Uterus (tissue), 4 donors: Measurements from ENCODE around the gene CPNE7. TPM values are rescaled to one million over a fixed set of nuclear protein-coding genes. Genes with fewer than 3 reads are reported as not detected.

Source experiments
- DNase-seq, 2 donors: peaks; one replicate each; pipeline ENCODE4 v3.0.0-alpha.2; 2019 to 2020
- H3K27ac ChIP-seq, 2 donors: fragments of 200-600 bp; sonication (generic); 1 replicate in 1 of 2; 2 replicates in 1 of 2; pipeline ENCODE4 v1.5.1; 2016 to 2018
- H3K27me3 ChIP-seq, 2 donors: fragments of 200-600 bp; sonication (generic); one replicate each; pipeline ENCODE4 v1.5.1; 2018 to 2019; ENCODE audit warnings: control low read depth in 1 of 2
- H3K36me3 ChIP-seq, 2 donors: fragments of 200-600 bp; sonication (generic); one replicate each; pipeline ENCODE4 v1.5.1; 2019; ENCODE audit warnings: control low read depth in 1 of 2
- H3K4me1 ChIP-seq, 2 donors: fragments of 200-600 bp; sonication (generic); one replicate each; pipeline ENCODE4 v1.5.1; 2018 to 2019; ENCODE audit warnings: control low read depth in 1 of 2
- H3K4me3 ChIP-seq, 2 donors: fragments of 200-600 bp; sonication (generic); 1 replicate in 1 of 2; 2 replicates in 1 of 2; pipeline ENCODE4 v1.5.1; 2018 to 2019; ENCODE audit warnings: mild to moderate bottlenecking in 1 of 2
- H3K9me3 ChIP-seq, 2 donors: fragments of 200-600 bp; sonication (generic); one replicate each; pipeline ENCODE4 v1.5.1; 2019; ENCODE audit warnings: control low read depth in 1 of 2
- POLR2A ChIP-seq, 2 donors: fragments of 450-650 bp; IDR thresholded peaks; one replicate each; pipeline ENCODE4 v1.6.1; 2016; ENCODE audit warnings: antibody characterized with exemption in 2 of 2, mild to moderate bottlenecking in 1 of 2, moderate library complexity in 1 of 2
- intact Hi-C: fragments of 100-400 bp; cut with DNase I; formaldehyde crosslinking; loops from one replicate; pipeline ENCODE4 v1.15.1; 2023; ENCODE audit warnings: low total_unique reads
- total RNA-seq, 4 donors: library from RNA; depleted of rRNA in 3 of 4; stranded (reverse); fragments of >200 nt in 3 of 4; gene quantifications; one replicate each; pipeline versions ENCODE4 v1.1.0 to v1.2.4, GENCODE V29; 2014 to 2023
- TF ChIP-seq, protein P1 (sequence below), 4 experiments: fragments of 200-600 bp in 2 of 4; fragments of 450-650 bp in 2 of 4; sonication (generic) in 2 of 4; IDR thresholded peaks; one replicate each; pipeline ENCODE4 v1.5.1; 2016 to 2019; ENCODE audit warnings: antibody characterized with exemption in 4 of 4, mild to moderate bottlenecking in 2 of 4, moderate library complexity in 1 of 4
- donor health status: DM: yes; HTN: yes; CAD: no.

CPNE7 gene
- total RNA-seq, 4 donors from 2014 or later: 0.14 to 0.85 TPM; not detected in 2

DNA sequence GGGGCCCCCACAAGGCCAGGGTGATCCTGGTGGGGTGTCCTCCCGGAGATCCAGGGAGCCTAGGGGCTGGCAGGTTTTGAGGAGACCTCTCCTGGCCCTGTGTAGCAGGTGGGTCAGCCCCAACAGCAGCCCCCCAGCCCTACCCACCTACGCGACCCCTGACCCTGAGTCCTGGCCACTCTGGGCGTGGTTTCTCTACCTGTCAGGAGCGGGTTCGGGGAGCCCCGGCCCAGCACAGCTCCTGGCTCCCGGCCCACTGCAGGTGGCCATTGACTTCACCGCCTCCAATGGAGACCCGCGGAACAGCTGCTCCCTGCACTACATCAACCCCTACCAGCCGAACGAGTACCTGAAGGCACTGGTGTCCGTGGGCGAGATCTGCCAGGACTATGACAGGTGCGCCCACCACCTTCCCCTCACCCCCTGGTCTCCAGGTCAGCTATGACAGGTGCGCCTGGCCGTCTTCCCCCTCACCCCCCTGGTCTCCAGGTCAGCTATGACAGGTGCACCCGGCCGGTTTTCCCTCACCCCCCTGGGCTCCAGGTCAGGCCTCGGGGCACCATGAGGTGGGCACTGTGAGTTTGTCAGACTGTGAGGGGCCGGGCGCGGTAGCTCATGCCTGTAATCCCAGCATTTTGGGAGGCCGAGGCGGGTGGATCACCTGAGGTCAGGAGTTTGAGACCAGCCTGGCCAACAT is 13.0 kb downstream of the CPNE7 start:
- no peak for DNase-seq
- TF ChIP-seq POLR2A (IDR thresholded peaks at IDR 0.05): no peak
- TF ChIP-seq, protein P1, sequence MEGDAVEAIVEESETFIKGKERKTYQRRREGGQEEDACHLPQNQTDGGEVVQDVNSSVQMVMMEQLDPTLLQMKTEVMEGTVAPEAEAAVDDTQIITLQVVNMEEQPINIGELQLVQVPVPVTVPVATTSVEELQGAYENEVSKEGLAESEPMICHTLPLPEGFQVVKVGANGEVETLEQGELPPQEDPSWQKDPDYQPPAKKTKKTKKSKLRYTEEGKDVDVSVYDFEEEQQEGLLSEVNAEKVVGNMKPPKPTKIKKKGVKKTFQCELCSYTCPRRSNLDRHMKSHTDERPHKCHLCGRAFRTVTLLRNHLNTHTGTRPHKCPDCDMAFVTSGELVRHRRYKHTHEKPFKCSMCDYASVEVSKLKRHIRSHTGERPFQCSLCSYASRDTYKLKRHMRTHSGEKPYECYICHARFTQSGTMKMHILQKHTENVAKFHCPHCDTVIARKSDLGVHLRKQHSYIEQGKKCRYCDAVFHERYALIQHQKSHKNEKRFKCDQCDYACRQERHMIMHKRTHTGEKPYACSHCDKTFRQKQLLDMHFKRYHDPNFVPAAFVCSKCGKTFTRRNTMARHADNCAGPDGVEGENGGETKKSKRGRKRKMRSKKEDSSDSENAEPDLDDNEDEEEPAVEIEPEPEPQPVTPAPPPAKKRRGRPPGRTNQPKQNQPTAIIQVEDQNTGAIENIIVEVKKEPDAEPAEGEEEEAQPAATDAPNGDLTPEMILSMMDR (IDR thresholded peaks at IDR 0.05): no peak
- H3K9me3 ChIP-seq: no peaks in the 10 kb centered on the region
- H3K36me3 ChIP-seq: no peaks in the 10 kb centered on the region
- intact Hi-C loops: no loop called here
- no peaks in the 10 kb centered on the region for H3K27me3 ChIP-seq
- H3K4me1 ChIP-seq: no peaks in the 10 kb centered on the region
- no peak overlapping the region for H3K27ac ChIP-seq
- no peak overlapping the region for H3K4me3 ChIP-seq

DNA sequence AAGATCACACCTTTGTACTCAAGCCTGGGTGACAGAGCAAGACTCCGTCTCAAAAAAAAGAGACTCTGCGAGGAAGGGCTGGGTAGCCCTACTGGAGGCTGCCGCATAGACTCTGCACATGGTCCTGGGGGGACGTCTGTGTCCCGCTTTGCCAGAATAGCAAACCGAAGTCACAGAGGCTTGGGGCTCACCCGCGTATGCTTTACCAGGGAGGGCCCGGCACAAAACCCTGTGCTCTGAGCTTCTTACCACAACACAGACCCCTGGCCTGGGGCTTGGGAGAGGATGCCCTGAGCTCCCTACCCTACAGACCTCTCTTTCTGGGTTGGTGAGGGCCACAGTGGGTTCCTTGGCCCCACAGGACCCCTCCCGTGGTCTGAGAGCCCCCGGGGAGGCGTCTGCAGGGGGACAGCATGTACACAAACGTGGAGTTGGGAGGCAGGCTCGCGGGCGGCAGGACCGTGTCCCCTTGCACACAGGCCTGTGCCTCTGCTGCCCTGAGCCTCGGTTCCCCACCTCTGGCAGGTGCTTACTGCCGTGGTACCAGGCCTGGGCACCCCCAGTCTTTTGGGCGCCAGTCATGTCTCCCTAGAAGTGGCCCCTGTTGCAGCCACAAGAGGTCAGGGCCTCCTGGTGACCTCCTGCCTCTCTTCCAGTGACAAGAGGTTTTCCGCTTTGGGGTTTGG is 13.8 kb downstream of the CPNE7 start:
- H3K27ac ChIP-seq: no peak overlapping the region
- DNase-seq: no peak
- intact Hi-C loops: no loop called here

DNA sequence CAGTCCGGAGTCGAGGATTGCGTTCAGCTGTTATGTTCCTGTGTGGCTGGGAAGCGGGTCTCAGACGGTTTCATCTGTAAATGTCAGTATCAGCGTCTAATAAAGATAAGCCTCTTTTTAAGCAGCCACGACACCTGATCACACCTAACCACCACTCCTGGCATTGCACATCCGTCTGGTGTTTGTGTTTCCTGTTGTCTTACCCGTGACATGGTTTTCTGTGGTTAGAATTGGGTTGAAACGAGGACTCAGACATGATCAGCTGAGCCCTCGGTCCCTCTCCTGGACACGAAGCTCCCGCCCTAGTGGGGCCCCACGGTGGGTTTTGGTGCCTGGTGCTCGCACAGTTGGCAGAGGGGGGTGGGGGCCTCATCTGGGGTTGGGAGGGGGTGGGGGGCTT is 18.3 kb downstream of the CPNE7 start:
- H3K9me3 ChIP-seq: no peaks in the 10 kb centered on the region
- no peak for DNase-seq
- intact Hi-C loops: no loop called here
- H3K27ac ChIP-seq: no peak overlapping the region
- H3K36me3 ChIP-seq: no peaks in the 10 kb centered on the region
- no peaks in the 10 kb centered on the region for H3K27me3 ChIP-seq
- H3K4me3 ChIP-seq: no peak overlapping the region
- H3K4me1 ChIP-seq: no peaks in the 10 kb centered on the region
- TF ChIP-seq, protein P1 (IDR thresholded peaks at IDR 0.05): no peak
- TF ChIP-seq POLR2A (IDR thresholded peaks at IDR 0.05): no peak

More for the DNA sequence above, 13.8 kb downstream of the CPNE7 start:
- Histone ChIP-seq H3K9me3 (no peaks in the 10 kb centered on the region), H3K4me1 (no peaks in the 10 kb centered on the region), H3K4me3 (no peak overlapping the region), H3K27me3 (no peaks in the 10 kb centered on the region), H3K36me3 (no peaks in the 10 kb centered on the region)
- TF ChIP-seq, protein P1 (IDR thresholded peaks at IDR 0.05): no peak
- no peak for TF ChIP-seq POLR2A (IDR thresholded peaks at IDR 0.05)

DNA sequence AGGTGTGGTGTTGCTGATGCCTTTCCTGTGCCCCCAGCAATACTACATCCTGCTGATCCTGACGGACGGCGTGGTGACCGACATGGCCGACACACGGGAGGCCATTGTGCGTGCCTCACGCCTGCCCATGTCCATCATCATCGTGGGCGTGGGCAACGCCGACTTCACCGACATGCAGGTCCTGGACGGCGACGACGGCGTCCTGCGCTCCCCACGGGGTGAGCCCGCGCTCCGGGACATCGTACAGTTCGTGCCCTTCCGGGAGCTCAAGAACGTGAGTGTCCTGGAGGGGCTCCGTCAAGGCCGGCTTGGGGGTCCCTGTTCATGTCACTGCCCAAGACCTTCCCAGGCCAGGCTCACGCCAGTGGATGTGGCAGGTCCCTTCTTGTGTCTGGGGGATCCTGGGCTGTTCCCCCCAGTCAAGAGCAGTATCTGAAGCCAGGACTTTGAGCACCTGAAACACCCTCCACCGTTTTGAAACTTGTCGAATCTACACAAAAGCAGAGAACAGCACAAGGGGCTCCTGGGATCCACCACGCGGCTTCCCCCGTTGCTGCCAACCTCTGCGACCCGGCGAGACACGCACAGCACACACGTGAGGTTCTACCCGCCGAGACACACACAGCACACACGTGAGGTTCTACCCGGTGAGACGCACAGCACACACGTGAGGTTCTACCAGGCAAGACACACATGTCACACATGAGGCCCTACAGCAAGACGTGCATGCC is 19.9 kb downstream of the CPNE7 start:
- DNase-seq: no peak
- no peaks in the 10 kb centered on the region for H3K27me3 ChIP-seq
- no peak overlapping the region for H3K4me3 ChIP-seq
- intact Hi-C loops: no loop called here
- H3K9me3 ChIP-seq: no peaks in the 10 kb centered on the region
- no peaks in the 10 kb centered on the region for H3K36me3 ChIP-seq
- TF ChIP-seq POLR2A (IDR thresholded peaks at IDR 0.05): no peak
- TF ChIP-seq, protein P1 (IDR thresholded peaks at IDR 0.05): no peak
- H3K27ac ChIP-seq: no peak overlapping the region
- no peaks in the 10 kb centered on the region for H3K4me1 ChIP-seq
